ENCODE data around the gene CYBC1.
"Not testable (repeated sequence)": the region's sequence is repeated elsewhere in the genome, so short reads cannot be mapped to it uniquely, and the experiment has no call there.

CYBC1 gene

DNA sequence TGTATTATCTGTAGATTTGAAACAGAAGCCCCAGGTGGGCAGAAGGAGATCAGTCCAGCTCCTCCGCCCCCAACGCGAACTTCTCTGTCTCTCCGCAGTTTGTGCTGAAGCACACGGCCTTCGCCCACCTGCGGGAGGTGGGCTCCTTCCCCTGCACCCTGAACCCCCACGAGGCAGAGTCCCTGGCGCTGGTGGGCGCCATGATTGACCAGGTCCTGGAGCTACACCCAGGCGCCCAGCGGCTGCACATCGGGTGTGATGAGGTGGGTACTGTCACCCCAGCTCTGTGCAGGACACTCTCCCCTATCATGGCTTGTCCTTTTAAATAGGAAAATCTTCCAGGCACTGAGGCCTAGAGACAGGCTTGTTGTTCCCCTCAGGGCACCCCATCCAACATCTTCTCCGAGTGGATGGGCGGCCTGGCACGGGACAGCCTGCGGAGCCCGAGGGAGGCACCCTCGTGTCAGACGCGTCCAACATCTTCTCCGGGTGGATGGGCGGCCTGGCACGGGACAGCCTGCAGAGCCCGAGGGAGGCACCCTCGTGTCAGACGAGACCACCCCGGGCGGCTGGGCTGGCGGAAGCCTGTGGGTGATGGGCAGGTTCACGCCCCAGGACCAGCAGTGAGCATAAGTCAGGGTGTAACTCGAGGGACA, 16.9 kb downstream of the CYBC1 start:
- DNase-seq: no peak

DNA sequence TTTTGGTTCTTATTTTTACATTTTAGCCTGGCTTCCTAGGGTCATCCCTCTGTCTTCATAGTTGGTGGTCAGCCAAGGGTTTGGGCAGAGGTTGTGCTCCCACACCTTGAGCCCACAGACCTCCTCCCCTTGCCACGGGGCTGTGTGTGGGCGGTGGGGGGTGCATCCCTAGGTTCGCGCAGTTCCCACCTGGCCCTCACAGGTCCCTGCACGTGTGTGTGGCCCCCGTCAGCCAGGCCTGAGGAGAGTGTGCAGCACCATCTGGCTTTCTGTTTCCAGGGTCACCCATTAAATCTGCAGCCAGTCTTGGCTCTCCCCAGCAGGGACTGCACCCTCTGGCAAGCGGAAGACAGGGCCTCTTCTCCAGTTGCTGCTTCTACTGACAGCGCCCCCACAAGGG, 18.5 kb downstream of the CYBC1 start:
- no peak for DNase-seq

DNA sequence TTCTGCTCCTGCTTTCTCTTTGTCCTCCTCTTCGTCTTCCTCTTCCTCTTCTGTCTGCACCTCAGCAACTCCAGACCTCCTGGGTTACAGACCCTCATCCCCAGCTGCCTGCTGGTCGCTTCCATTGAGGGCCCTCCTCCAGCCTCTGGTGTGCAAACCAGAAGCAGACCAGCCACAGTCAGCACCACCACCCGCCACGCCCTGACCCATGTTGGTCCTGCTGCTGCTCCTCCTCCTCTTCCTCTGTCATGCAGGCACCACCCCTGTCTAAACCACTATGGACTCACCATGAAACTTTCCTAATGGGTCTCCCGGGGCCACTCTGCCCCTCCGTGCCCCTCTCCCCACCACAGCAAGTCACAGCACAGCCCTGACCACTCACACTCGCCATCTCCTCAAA, 20.7 kb downstream of the CYBC1 start:
- no peak for DNase-seq

GRCh38 chr17:82428546-82428945, 22.0 kb downstream of the CYBC1 start:
- no peak for DNase-seq

DNA sequence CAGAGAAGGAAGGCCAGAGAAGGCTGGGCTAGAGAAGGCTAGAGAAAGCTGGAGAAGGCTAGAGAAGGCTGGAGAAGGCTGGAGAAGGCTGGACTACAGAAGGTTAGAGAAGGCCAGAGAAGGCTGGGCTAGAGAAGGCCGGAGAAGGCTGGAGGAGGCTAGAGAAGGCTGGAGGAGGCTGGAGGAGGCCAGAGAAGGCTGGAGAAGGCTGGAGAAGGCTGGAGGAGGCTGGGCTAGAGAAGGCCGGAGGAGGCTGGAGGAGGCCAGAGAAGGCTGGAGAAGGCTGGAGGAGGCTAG, 25.7 kb downstream of the CYBC1 start:
- no peak for DNase-seq

- no peak for DNase-seq
These were observed 26.3 kb downstream of the CYBC1 start for GRCh38 chr17:82424001-82424862.

DNA sequence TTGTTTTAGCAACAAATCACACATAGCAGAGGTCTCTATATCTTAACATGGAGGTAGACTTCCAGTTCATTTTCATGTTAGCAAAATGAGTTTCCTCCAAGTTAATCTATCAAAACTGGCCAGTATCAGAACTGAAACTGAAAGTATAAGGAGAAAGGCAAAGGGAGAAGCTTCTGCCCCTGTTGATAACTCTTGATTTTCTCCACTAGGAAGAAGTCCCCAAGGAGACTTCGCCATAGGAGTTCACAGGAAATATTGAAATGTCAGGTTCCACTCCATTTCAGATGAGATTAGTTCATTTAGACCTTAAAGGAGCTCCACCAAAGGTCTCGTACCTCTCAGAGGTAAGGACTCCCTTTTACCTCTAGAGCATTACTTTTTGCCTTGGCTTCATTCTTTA, 31.0 kb downstream of the CYBC1 start:
- DNase-seq: no peak

- peak; percentile 87 for DNase-seq
These were observed 32.3 kb downstream of the CYBC1 start, which contains the start of the genes HEXD and OGFOD3 for GRCh38 chr17:82418001-82418986. HEXD (plus strand) TSS chr17:82418347; CDS start chr17:82419800, 1,453 bp downstream. OGFOD3 (minus strand) TSS chr17:82418586; CDS start chr17:82418485, 101 bp downstream.

DNA sequence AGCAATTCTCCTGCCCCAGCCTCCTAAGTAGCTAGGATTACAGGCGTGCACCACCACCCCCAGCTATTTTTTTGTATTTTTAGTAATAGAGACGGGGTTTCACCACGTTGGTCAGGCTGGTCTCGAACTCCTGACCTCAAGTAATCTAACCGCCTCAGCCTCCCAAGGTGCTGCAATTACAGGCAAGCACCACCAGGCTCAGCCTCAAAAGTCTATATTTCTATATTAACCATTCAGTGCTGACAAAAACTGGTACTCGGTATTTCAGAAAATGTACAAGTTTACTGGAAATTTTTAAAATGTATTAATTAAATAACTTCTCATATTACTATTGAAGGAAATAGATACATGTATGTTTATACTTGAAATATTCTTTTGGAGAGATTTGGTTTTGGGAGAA, 33.8 kb downstream of the CYBC1 start:
- DNase-seq: no peak

DNA sequence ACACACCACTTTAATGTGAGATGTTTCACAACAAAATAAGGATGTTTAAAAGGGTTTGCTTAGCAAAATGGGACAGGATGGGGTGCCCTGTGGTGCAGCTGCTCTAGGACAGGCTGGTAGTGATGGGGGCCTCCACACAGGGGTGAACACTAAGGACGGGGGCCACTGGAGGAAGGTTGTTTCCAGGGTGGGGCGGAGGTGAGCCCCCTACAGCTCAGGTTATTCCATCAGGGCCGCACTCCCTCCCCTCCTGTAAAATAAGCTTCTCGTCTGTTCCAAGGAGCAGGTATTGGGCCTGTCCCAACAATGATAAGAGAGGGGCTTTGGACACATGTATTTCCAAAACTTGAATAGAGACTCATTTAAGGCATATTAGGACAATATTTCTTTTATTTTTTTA, 34.3 kb downstream of the CYBC1 start:
- DNase-seq: no peak

GRCh38 chr17:82415786-82416185, 34.8 kb downstream of the CYBC1 start:
- no peak for DNase-seq

DNA sequence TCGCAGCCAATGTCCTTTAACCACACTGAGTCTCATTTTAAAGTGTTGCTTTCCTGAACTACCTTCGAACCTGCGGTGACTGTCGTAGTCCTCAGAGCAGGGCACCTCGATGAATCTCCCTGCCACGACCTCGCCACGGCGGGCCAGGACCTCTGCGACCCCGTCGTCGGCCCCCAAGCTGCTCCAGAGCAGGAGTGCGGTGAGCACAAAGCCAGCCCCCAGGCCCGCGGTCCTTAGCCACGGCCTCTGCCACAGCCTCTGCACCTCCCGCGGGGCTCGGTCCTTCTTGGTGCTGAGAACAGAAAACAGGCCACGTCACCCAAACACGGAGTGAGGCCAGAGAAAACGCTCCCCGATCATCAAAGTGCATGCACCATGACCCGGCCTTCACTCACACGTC, 35.2 kb downstream of the CYBC1 start:
- no peak for DNase-seq

GRCh38 chr17:82414548-82415281, 35.8 kb downstream of the CYBC1 start:
- peak; percentile 21 for DNase-seq

DNA sequence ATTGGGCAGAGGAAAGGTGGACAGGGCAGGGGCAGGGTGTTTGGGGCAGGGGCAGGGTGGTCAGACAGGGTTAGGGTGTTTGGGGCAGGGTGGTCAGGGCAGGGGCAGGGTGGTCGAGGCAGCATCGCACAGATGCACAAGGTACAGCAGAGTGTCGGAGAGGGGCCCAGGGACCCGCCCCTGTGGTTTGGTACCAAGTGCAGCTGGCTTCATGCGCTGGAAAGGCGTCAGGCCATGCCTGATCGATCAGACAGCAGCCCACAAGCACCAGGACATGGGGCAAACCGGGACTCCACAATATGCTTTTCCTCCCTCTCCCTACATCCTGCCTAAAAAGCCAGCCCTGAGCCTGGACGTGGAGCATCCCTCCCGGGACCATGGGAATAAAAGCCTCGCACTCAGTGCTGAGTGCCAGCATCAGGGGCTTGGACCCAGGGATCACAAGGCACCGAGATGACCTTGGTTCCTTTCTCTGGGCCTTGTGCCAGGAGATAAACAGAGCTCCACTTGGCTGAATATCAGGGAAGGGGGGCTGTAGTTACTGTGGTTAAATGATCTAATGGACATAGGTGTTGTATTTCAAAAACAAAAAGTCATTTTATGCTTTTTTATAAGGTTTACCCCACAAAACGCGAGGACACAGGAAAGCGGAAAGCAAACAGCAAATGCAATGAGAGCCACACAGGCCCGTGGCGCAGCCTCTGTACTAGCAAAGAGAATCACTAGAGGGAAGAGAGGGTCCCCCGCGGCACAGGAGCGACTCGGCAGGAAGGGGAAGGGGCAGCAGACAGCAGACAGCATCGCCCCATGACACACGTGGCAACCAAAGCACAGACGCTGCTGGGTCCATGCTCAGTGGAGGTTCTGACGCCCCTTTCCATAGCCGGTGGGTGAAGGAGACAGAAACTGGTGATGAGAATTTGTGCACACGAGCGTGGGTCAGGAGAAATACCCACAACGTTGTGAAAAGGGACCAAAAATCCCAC, 37.7 kb downstream of the CYBC1 start:
- DNase-seq: peak; percentile 92

DNA sequence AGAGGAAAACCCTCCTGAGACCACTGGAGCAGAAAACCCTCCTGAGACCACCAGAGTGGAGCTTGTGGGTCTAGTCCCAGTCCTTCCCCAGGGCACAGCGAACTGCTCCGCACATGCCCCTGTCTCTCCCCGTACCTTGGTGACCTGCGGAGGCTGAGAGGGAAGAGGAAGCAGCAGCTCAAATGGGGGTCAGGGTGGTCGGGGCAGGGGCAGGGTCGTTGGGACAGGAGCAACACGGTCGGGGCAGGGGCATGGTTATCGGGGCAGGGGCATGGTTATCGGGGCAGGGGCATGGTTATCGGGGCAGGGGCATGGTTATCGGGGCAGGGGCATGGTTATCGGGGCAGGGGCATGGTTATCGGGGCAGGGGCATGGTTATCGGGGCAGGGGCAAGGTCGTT, 38.5 kb downstream of the CYBC1 start:
- DNase-seq: not testable (repeated sequence)

DNA sequence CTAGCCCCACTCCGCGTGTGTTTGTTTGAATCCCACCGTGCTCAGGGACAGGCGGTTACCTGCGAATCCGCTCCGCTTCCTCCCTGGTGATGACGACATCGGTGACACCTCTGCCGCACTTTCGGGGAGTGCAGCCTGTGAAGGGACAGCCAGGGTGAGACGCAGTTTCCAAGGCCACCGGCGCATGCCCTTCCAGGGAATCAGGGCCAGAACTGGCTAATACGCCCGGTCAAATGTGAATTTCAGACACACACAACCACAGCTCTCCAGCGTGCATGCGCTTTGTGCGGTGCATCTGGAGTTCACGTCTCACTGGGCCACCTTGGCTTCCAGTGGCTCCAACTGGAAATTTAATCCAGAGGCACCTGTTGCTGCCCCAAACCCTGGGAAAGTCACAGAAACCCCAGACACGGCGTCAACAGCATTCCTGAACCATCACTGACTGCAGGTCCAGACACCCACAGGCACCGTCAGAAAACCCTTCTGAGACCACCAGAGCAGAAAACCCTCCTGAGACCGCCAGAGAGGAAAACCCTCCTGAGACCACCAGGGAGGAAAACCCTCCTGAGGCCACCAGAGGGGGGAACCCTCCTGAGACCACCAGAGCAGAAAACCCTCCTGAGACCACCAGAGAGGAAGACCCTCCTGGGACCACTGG, 39.0 kb downstream of the CYBC1 start:
- no peak for DNase-seq

GRCh38 chr17:82410014-82410716, 40.4 kb downstream of the CYBC1 start:
- DNase-seq: no peak

DNA sequence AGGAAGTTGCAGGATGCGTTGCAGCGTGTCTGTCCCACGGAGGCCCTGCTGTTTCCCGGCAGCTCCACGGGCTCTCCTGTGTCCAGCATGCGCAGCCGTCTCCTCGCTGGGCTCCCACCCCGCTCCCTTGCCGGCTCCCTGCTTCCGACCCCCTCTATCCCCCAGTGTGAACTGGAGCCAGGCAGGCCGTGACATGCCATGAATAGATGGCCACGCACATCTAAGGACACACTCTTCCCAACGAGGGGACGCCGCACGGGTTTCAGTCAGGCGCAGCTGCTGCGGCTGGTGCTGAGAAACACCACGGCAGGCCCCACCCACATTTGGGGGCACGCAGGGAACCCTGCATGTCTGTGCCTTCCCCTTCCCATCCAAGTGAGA, 41.6 kb downstream of the CYBC1 start:
- DNase-seq: no peak

- no peak for DNase-seq
These were observed 42.1 kb downstream of the CYBC1 start for GRCh38 chr17:82408288-82408937.

DNA sequence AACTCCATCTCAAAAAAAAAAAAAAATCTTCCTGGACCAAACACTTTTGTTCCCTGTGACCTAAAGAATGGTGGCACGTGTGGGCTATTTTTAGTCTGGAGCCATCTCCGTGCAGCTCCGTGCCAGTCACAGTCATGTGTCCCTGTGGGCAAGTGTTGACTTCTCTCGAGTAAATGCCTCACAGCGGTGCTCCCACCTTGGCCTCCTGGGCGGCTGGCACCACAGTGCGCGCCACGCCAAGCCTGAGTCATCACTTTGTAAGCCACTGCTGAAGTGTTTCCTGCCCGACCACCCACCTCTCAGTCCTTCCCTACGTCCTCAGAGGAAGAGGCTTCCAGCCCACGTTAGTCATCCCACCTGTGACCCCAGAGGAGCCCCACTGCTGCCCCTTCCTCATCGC, 43.3 kb downstream of the CYBC1 start:
- DNase-seq: no peak
